Measurements from ENCODE around the gene ISCA1. TPM values are rescaled to one million over a fixed set of nuclear protein-coding genes. Genes with fewer than 3 reads are reported as not detected.
"Not testable (repeated sequence)": the region's sequence is repeated elsewhere in the genome, so short reads cannot be mapped to it uniquely, and the experiment has no call there.

The ISCA1 gene
- total RNA-seq, 1 donor from 2014 or later = 30.3 TPM

DNA sequence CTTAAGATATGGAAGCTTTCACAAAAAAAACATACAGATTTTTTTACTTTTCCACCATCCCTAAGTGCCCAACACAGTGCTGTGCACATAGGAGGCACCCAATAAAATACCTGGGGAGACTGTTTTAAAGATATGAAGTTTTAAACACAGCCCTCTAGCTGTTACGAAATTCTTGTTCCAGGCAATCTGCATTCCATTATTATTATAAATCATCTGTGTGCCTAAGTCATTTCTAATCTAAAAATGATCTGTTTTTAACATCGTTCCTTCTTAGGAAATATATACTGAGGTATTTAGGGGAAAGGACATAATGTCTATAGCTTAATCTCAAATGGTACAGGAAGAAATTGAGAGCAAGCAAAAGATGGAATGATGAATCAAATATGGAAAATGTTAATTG lies 32.7 kb upstream of the ISCA1 start:
- H3K27me3 ChIP-seq (ENCODE audit: control insufficient read depth in 3 of 3, insufficient read depth in 3 of 3, low read length in 3 of 3) = no peaks in the 10 kb centered on the region

DNA sequence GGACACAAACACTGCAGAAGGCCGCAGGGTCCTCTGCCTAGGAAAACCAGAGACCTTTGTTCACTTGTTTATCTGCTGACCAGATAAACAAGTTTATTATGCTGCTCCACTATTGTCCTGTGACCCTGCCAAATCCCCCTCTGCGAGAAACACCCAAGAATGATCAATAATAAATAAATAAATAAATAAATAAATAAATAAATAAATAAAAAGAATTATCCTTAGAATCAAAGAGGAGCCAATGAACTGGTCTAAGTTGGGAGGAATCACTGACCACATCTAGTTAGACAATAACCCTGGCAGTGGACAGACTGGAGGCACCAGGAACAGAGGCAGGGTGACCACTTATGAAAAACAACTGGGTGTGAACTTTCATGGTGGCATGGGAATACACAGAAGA lies 30.6 kb upstream of the ISCA1 start:
- not testable (repeated sequence) for H3K4me3 ChIP-seq (ENCODE audit: low read length in 3 of 3)

More for the DNA sequence above, 32.7 kb upstream of the ISCA1 start:
- peaks cover 19 to 55% (median 52%) of the 10 kb centered on the region in 3 donors for H3K36me3 ChIP-seq (ENCODE audit: control insufficient read depth in 3 of 3, insufficient read depth in 3 of 3, low read length in 3 of 3)
- no peak overlapping the region for H3K27ac ChIP-seq (ENCODE audit: low read depth, low read length)
- no peak overlapping the region for H3K4me3 ChIP-seq (ENCODE audit: low read length in 3 of 3)
- no peaks in the 10 kb centered on the region for H3K9me3 ChIP-seq (ENCODE audit: control insufficient read depth in 3 of 3, low read length in 3 of 3)
- no peaks in the 10 kb centered on the region for H3K4me1 ChIP-seq (ENCODE audit: control insufficient read depth in 3 of 3, insufficient read depth in 3 of 3, low read length in 3 of 3)
- no peak overlapping the region for H3K9ac ChIP-seq (ENCODE audit: low read depth in 1 of 3, low read length in 3 of 3)

DNA sequence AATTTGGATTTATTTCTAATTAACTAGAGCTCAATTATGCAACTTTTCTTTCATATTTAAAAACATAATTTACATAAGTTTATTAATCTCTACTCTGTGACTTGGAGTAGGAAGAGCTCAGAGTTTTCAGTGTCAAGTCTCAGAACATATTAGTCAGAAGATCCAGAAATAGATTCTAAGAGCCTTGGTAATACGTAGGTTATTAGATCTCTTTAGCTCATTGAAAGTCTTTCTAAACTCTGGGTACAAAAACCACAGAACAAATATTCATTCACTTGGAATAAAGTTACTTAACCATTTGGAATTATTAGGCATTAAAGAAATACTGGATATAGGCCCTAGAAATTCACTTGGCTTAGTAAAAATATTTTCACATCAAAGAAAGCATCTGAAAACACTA lies 26.3 kb upstream of the ISCA1 start:
- Histone ChIP-seq H3K27ac (ENCODE audit: low read depth, low read length) (peak overlapping the region; percentile 77), H3K36me3 (ENCODE audit: control insufficient read depth in 3 of 3, insufficient read depth in 3 of 3, low read length in 3 of 3) (peaks cover 9 to 41% (median 35%) of the 10 kb centered on the region in 3 donors)

More for the DNA sequence above, 30.6 kb upstream of the ISCA1 start:
- not testable (repeated sequence) for H3K4me1 ChIP-seq (ENCODE audit: control insufficient read depth in 3 of 3, insufficient read depth in 3 of 3, low read length in 3 of 3); H3K27me3 ChIP-seq (ENCODE audit: control insufficient read depth in 3 of 3, insufficient read depth in 3 of 3, low read length in 3 of 3); H3K9ac ChIP-seq (ENCODE audit: low read depth in 1 of 3, low read length in 3 of 3); H3K9me3 ChIP-seq (ENCODE audit: control insufficient read depth in 3 of 3, low read length in 3 of 3); H3K27ac ChIP-seq (ENCODE audit: low read depth, low read length)
- H3K36me3 ChIP-seq (ENCODE audit: control insufficient read depth in 3 of 3, insufficient read depth in 3 of 3, low read length in 3 of 3) = peaks cover 13 to 48% (median 43%) of the 10 kb centered on the region in 3 donors

DNA sequence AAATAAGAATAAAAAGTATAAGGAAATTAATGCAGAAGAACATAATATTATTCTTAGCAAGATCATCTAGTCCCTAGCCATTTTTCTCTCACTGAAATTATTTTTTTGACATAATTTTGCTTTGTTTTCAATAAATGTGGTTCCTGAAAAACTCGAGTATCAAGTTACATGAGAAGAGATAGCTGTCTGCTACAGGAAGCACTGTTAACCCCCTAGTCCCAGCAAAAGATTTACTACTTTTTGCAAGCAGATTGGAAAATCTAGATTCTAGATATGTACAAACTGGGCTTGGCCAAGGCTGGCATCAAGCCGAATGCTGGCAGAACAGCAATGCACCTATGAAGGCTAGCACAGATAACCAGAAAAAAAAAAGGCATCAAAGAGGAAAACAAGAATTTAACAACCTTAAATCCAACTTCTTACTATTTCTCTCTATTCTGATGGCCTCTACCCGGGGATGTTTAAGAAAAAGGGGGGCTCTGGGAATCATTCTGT lies 21.9 kb upstream of the ISCA1 start:
- H3K9me3 ChIP-seq (ENCODE audit: control insufficient read depth in 3 of 3, low read length in 3 of 3) = no peaks in the 10 kb centered on the region
- H3K4me3 ChIP-seq (ENCODE audit: low read length in 3 of 3) = no peak overlapping the region
- no peak overlapping the region for H3K9ac ChIP-seq (ENCODE audit: low read depth in 1 of 3, low read length in 3 of 3)
- peaks cover 5 to 10% (median 9%) of the 10 kb centered on the region in 3 donors for H3K4me1 ChIP-seq (ENCODE audit: control insufficient read depth in 3 of 3, insufficient read depth in 3 of 3, low read length in 3 of 3)
- H3K27ac ChIP-seq (ENCODE audit: low read depth, low read length) = no peak overlapping the region
- H3K27me3 ChIP-seq (ENCODE audit: control insufficient read depth in 3 of 3, insufficient read depth in 3 of 3, low read length in 3 of 3) = no peaks in the 10 kb centered on the region
- H3K36me3 ChIP-seq (ENCODE audit: control insufficient read depth in 3 of 3, insufficient read depth in 3 of 3, low read length in 3 of 3) = peaks cover 16 to 48% (median 45%) of the 10 kb centered on the region in 3 donors

More for the DNA sequence above, 26.3 kb upstream of the ISCA1 start:
- H3K9ac ChIP-seq (ENCODE audit: low read depth in 1 of 3, low read length in 3 of 3) = no peak overlapping the region
- H3K4me1 ChIP-seq (ENCODE audit: control insufficient read depth in 3 of 3, insufficient read depth in 3 of 3, low read length in 3 of 3) = peaks cover 0 to 5% (median 0%) of the 10 kb centered on the region in 3 donors
- H3K9me3 ChIP-seq (ENCODE audit: control insufficient read depth in 3 of 3, low read length in 3 of 3) = no peaks in the 10 kb centered on the region
- no peak overlapping the region for H3K4me3 ChIP-seq (ENCODE audit: low read length in 3 of 3)
- no peaks in the 10 kb centered on the region for H3K27me3 ChIP-seq (ENCODE audit: control insufficient read depth in 3 of 3, insufficient read depth in 3 of 3, low read length in 3 of 3)

DNA sequence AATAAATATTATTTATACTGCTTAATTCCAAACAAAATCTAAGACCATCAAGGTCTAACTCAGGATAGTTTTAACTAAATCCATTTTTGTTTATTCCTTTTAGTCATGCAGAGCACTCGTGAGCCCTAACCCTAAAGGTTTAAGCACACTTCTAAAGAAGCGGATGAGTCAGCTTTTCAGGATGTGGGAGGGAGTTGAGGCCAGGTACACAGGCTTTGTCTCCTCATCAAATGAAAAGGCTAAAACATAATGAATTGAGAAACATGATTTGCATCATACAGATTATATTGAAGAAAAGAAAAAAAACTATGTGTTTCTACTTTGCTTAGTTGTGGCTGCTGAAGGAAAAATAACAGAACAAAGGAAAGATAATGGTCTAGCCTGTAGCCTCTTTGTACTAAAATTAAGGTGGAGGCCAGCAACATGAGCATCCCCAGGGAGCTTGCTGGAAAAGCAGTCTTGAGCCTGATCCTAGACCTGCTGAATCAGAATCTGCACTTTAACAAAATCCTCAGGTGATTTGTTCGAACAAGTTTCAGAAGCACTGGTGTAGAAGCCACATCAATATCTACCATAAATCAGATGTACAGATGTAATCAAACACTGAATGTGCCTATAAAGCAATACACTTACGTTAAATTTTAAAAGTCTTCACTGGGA lies 21.1 kb upstream of the ISCA1 start:
- H3K4me3 ChIP-seq (ENCODE audit: low read length in 3 of 3) = no peak overlapping the region
- peaks cover 5 to 10% (median 9%) of the 10 kb centered on the region in 3 donors for H3K4me1 ChIP-seq (ENCODE audit: control insufficient read depth in 3 of 3, insufficient read depth in 3 of 3, low read length in 3 of 3)
- H3K27me3 ChIP-seq (ENCODE audit: control insufficient read depth in 3 of 3, insufficient read depth in 3 of 3, low read length in 3 of 3) = no peaks in the 10 kb centered on the region
- peaks cover 22 to 53% (median 50%) of the 10 kb centered on the region in 3 donors for H3K36me3 ChIP-seq (ENCODE audit: control insufficient read depth in 3 of 3, insufficient read depth in 3 of 3, low read length in 3 of 3)
- H3K27ac ChIP-seq (ENCODE audit: low read depth, low read length) = no peak overlapping the region
- no peaks in the 10 kb centered on the region for H3K9me3 ChIP-seq (ENCODE audit: control insufficient read depth in 3 of 3, low read length in 3 of 3)
- H3K9ac ChIP-seq (ENCODE audit: low read depth in 1 of 3, low read length in 3 of 3) = no peak overlapping the region

DNA sequence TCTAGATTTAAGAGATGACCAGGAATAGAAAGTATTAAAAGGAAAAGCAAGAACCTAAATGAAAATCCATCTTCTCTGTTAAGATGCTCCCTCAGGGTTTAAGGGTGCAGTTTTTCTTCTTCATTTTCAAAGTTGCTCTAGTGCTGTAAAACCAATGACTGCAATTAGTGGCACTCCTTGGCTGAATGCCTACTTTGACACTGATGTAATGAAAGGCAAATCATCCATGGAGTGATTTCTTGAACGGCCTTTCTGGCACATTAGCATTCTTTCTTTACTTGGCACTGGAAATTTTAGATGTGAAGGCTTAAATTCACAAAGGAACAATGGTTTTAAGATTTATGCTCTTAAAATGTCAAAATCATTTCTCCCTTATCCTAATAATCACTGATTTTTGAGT lies 19.3 kb upstream of the ISCA1 start:
- Histone ChIP-seq H3K27me3 (ENCODE audit: control insufficient read depth in 3 of 3, insufficient read depth in 3 of 3, low read length in 3 of 3) (no peaks in the 10 kb centered on the region), H3K9ac (ENCODE audit: low read depth in 1 of 3, low read length in 3 of 3) (no peak overlapping the region), H3K36me3 (ENCODE audit: control insufficient read depth in 3 of 3, insufficient read depth in 3 of 3, low read length in 3 of 3) (peaks cover 22 to 64% (median 63%) of the 10 kb centered on the region in 3 donors), H3K4me1 (ENCODE audit: control insufficient read depth in 3 of 3, insufficient read depth in 3 of 3, low read length in 3 of 3) (peaks cover 0 to 10% (median 9%) of the 10 kb centered on the region in 3 donors), H3K4me3 (ENCODE audit: low read length in 3 of 3) (no peak overlapping the region), H3K9me3 (ENCODE audit: control insufficient read depth in 3 of 3, low read length in 3 of 3) (no peaks in the 10 kb centered on the region), H3K27ac (ENCODE audit: low read depth, low read length) (no peak overlapping the region)

DNA sequence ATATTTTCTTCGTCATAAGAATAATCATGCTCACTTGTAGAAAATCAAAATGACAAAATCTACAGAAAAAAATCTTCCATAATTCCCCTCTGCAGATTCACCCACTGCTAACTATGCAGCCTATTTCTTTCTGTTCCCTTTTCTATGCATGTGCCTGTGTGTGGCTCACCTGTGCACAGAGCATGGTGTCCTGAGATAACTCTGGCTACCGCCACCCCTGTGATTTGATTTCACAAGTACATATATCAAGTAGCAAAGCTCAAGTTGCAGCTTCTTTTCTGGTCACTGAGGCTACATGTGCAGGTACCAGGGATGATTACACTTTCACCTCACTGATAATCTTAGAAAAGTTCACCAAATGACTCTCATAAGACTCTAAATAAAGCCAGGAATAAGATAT lies 18.4 kb upstream of the ISCA1 start:
- Histone ChIP-seq H3K27me3 (ENCODE audit: control insufficient read depth in 3 of 3, insufficient read depth in 3 of 3, low read length in 3 of 3) (no peaks in the 10 kb centered on the region), H3K4me1 (ENCODE audit: control insufficient read depth in 3 of 3, insufficient read depth in 3 of 3, low read length in 3 of 3) (peaks cover 0 to 10% (median 9%) of the 10 kb centered on the region in 3 donors), H3K9ac (ENCODE audit: low read depth in 1 of 3, low read length in 3 of 3) (peak overlapping the region in 1 of 3 donors; percentile 34), H3K36me3 (ENCODE audit: control insufficient read depth in 3 of 3, insufficient read depth in 3 of 3, low read length in 3 of 3) (peaks cover 22 to 62% (median 60%) of the 10 kb centered on the region in 3 donors), H3K4me3 (ENCODE audit: low read length in 3 of 3) (no peak overlapping the region), H3K9me3 (ENCODE audit: control insufficient read depth in 3 of 3, low read length in 3 of 3) (no peaks in the 10 kb centered on the region), H3K27ac (ENCODE audit: low read depth, low read length) (no peak overlapping the region)

DNA sequence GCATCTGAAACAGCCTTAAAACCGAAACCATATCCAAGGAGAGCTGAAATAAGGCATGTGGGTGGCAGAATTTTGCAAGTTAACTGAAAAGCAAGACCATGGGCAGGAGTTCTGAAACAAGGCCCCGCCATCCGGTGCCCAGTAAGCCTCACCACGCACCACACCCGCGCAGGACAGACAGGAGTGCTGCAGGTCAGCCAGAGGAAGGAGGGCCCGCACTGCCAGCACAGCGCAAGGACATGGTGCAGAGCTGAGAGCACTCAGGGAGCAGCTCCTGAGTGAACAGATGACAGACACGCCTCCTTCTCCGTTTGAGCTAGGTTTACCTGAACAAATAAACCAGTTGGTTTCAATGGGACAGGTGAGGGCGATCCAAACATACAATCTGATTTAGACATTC lies 16.5 kb upstream of the ISCA1 start:
- Histone ChIP-seq H3K27me3 (ENCODE audit: control insufficient read depth in 3 of 3, insufficient read depth in 3 of 3, low read length in 3 of 3) (no peaks in the 10 kb centered on the region), H3K9ac (ENCODE audit: low read depth in 1 of 3, low read length in 3 of 3) (no peak overlapping the region), H3K27ac (ENCODE audit: low read depth, low read length) (no peak overlapping the region), H3K9me3 (ENCODE audit: control insufficient read depth in 3 of 3, low read length in 3 of 3) (no peaks in the 10 kb centered on the region), H3K4me3 (ENCODE audit: low read length in 3 of 3) (no peak overlapping the region), H3K4me1 (ENCODE audit: control insufficient read depth in 3 of 3, insufficient read depth in 3 of 3, low read length in 3 of 3) (peaks cover 0 to 10% (median 9%) of the 10 kb centered on the region in 3 donors), H3K36me3 (ENCODE audit: control insufficient read depth in 3 of 3, insufficient read depth in 3 of 3, low read length in 3 of 3) (peaks cover 22 to 59% (median 53%) of the 10 kb centered on the region in 3 donors)

DNA sequence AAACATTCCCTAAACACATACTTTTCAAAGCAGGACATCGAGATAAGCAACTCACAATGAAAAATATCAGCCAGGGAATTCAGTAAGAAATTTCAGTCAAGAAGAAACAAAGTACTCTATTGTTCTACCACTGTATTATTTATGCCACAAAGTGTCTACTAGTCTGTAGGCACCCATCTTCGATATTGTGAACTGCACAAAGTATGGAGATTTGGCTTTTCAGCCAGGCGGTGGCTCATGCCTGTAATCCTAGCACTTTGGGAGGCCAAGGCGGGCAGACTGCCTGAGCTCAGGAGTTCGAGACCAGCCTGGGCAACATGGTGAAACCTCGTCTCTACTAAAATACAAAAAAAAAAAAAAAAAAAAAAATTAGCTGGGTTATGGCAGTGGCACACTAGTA lies 8.0 kb upstream of the ISCA1 start:
- H3K27me3 ChIP-seq (ENCODE audit: control insufficient read depth in 3 of 3, insufficient read depth in 3 of 3, low read length in 3 of 3); H3K27ac ChIP-seq (ENCODE audit: low read depth, low read length); H3K4me3 ChIP-seq (ENCODE audit: low read length in 3 of 3); H3K9me3 ChIP-seq (ENCODE audit: control insufficient read depth in 3 of 3, low read length in 3 of 3); H3K4me1 ChIP-seq (ENCODE audit: control insufficient read depth in 3 of 3, insufficient read depth in 3 of 3, low read length in 3 of 3); H3K36me3 ChIP-seq (ENCODE audit: control insufficient read depth in 3 of 3, insufficient read depth in 3 of 3, low read length in 3 of 3); H3K9ac ChIP-seq (ENCODE audit: low read depth in 1 of 3, low read length in 3 of 3): not testable (repeated sequence)

DNA sequence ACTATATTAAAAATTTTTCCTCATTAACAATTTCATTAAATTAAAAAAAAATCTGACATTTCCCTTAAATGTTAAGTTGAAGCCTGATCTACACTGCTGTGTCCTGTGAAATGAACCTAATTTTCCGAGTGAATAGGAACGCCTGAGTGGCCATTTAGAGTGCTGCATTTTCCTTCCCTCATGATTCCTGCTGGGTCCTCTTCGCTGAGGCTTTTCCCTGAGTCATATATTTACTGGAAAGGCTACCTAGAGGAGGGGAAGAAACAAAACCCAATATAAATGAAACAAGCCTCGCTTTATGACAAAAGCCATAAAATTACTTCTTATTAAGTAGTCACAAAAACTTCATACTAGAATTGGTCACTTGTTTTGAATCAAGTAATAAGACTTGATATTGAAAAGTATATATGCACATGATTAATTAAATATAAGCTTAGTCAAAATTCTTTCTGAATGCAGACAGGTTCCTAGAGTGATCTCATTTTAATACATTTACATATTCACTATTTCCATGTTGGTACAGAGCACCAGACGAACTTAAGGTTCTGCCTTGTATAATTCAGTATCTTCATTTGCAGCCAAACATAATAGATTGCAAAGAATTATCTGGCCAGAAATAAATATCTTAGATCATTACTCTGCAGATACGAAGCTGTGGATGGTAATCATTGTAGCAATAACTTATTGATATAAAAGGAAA lies 6.3 kb upstream of the ISCA1 start:
- peaks cover 0 to 3% (median 0%) of the 10 kb centered on the region in 3 donors for H3K36me3 ChIP-seq (ENCODE audit: control insufficient read depth in 3 of 3, insufficient read depth in 3 of 3, low read length in 3 of 3)
- H3K27ac ChIP-seq (ENCODE audit: low read depth, low read length) = no peak overlapping the region
- no peaks in the 10 kb centered on the region for H3K4me1 ChIP-seq (ENCODE audit: control insufficient read depth in 3 of 3, insufficient read depth in 3 of 3, low read length in 3 of 3)
- no peaks in the 10 kb centered on the region for H3K9me3 ChIP-seq (ENCODE audit: control insufficient read depth in 3 of 3, low read length in 3 of 3)
- no peak overlapping the region for H3K9ac ChIP-seq (ENCODE audit: low read depth in 1 of 3, low read length in 3 of 3)
- H3K4me3 ChIP-seq (ENCODE audit: low read length in 3 of 3) = no peak overlapping the region
- no peaks in the 10 kb centered on the region for H3K27me3 ChIP-seq (ENCODE audit: control insufficient read depth in 3 of 3, insufficient read depth in 3 of 3, low read length in 3 of 3)
